ENCODE measurements around the gene FBXL14. TPM values are rescaled to one million over a fixed set of nuclear protein-coding genes. Genes with fewer than 3 reads are reported as not detected.

Gene FBXL14
- total RNA-seq, 2 donors from 2014 or later, result 21.3 to 28.7 TPM

DNA sequence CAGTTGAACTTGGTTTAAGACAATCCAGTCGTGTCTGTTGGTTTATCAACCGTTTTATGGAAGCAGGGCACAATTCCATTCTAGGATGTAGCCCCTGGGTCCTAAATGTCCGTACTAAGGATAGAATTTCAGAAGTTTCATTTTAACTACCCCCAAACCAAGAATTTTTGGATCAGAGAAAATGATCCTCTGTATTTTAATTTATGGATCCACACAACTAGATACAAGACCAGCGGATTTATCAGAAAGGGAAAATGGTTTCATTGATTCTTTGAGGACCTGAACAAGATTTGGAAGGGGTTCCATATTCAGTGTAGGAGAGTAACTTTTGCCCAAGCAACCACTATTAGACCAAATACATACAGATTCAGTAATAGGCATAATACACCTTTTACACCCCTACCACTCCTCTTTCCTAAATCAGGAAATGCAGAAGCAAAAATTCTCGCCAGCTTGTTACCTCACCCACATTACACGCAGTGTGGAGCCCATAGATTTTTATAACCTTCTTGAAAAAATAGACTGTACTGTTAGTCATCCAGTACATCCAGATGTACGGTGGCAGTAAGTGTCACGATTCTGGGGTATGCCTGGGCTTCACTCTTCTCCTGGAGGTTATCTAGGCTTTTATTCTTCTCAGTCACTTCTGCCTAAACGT, 1.4 kb upstream of the FBXL14 start:
- H3K27me3 ChIP-seq (replicated peaks; ENCODE audit: insufficient read depth), result no peaks in the 10 kb centered on the region
- H3K4me1 ChIP-seq (replicated peaks), result peaks cover 7% of the 10 kb centered on the region
- H3K36me3 ChIP-seq, result no peaks in the 10 kb centered on the region
- TF ChIP-seq, protein P1, sequence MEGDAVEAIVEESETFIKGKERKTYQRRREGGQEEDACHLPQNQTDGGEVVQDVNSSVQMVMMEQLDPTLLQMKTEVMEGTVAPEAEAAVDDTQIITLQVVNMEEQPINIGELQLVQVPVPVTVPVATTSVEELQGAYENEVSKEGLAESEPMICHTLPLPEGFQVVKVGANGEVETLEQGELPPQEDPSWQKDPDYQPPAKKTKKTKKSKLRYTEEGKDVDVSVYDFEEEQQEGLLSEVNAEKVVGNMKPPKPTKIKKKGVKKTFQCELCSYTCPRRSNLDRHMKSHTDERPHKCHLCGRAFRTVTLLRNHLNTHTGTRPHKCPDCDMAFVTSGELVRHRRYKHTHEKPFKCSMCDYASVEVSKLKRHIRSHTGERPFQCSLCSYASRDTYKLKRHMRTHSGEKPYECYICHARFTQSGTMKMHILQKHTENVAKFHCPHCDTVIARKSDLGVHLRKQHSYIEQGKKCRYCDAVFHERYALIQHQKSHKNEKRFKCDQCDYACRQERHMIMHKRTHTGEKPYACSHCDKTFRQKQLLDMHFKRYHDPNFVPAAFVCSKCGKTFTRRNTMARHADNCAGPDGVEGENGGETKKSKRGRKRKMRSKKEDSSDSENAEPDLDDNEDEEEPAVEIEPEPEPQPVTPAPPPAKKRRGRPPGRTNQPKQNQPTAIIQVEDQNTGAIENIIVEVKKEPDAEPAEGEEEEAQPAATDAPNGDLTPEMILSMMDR (IDR thresholded peaks at IDR 0.05), result no peak
- TF ChIP-seq POLR2A (IDR thresholded peaks at IDR 0.05) (no peak), POLR2AphosphoS5 (IDR thresholded peaks at IDR 0.05) (no peak)
- H3K27ac ChIP-seq, result peak overlapping the region; percentile 96 to 97
- DNase-seq (ENCODE audit: low spot score), result no peak
- no peaks in the 10 kb centered on the region for H3K9me3 ChIP-seq
- no peak overlapping the region for H3K4me3 ChIP-seq
- 63% methylated on average over 9 of the region's 9 CpGs for WGBS
- intact Hi-C loops (cut with DNase I), result loop anchor here (10.0 kb wide), 2 partner anchors 951 to 1021 kb away; no protein-coding TSS in a partner anchor

DNA sequence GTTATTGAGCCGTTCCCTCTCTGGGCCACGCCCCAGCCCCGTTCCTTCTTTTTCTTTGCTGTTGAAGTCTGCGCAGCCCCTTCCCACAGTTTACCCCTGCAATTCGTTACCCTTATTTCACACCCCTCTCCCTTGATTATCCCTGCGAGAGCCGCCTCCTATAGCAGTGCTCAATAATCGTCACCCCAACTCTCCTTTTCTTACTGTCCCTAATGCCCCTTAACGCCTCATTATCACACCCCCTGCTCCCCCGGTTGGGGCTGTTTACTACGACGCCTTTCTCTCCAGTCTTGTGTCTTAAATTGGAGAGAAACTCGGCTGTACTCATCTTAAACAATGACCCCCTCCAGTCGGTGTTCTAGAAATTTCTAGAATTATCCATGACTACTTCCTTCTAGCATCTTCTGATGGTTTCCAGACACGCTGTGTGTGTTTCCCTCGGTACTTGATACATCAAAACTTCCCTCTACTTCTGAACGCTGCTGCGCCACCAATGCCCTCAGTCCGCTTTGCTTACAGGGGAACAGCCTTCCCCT, 713 bp upstream of the FBXL14 start:
- H3K27me3 ChIP-seq (replicated peaks; ENCODE audit: insufficient read depth), result no peaks in the 10 kb centered on the region
- peak overlapping the region; percentile 96 to 97 for H3K27ac ChIP-seq
- H3K9me3 ChIP-seq, result no peaks in the 10 kb centered on the region
- TF ChIP-seq POLR2AphosphoS5 (IDR thresholded peaks at IDR 0.05), result peak; percentile 76
- no peak for TF ChIP-seq POLR2A (IDR thresholded peaks at IDR 0.05)
- peak overlapping the region; percentile 73 to 75 for H3K4me3 ChIP-seq
- 11% methylated on average over 19 of the region's 19 CpGs for WGBS
- H3K36me3 ChIP-seq, result no peaks in the 10 kb centered on the region
- peaks cover 12% of the 10 kb centered on the region for H3K4me1 ChIP-seq (replicated peaks)
- peak; percentile 40 for DNase-seq (ENCODE audit: low spot score)
- intact Hi-C loops (cut with DNase I), result loop anchor here (10.0 kb wide), 2 partner anchors 950 to 1020 kb away; no protein-coding TSS in a partner anchor

DNA sequence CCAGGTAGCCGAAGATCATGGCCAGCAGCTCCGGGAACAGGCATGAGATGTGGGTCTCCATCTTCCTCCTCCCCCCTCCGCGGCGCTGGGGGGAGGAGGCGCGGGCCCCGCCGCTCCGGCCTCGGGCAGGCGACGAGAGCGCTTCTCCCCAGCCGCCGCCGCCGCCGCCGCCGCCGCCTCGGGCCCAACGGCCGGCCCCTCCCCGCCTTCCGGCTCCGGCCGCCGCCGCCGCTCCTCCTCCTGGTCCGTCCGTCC, 448 bp downstream of the FBXL14 start:
- 0% methylated on average over 23 of the region's 34 CpGs for WGBS
- intact Hi-C loops (cut with DNase I), result loop anchor here (10.0 kb wide), 2 partner anchors 949 to 1019 kb away; no protein-coding TSS in a partner anchor
- Histone ChIP-seq H3K9me3 (no peaks in the 10 kb centered on the region), H3K4me1 (replicated peaks) (peaks cover 12% of the 10 kb centered on the region), H3K27ac (peak overlapping the region; percentile 96 to 97), H3K27me3 (replicated peaks; ENCODE audit: insufficient read depth) (no peaks in the 10 kb centered on the region), H3K4me3 (peak overlapping the region; percentile 73 to 75), H3K36me3 (no peaks in the 10 kb centered on the region)
- DNase-seq (ENCODE audit: low spot score), result no peak
- peak; percentile 38 for TF ChIP-seq POLR2A (IDR thresholded peaks at IDR 0.05)
- TF ChIP-seq, protein P1 (IDR thresholded peaks at IDR 0.05), result no peak
- no peak for TF ChIP-seq POLR2AphosphoS5 (IDR thresholded peaks at IDR 0.05)

DNA sequence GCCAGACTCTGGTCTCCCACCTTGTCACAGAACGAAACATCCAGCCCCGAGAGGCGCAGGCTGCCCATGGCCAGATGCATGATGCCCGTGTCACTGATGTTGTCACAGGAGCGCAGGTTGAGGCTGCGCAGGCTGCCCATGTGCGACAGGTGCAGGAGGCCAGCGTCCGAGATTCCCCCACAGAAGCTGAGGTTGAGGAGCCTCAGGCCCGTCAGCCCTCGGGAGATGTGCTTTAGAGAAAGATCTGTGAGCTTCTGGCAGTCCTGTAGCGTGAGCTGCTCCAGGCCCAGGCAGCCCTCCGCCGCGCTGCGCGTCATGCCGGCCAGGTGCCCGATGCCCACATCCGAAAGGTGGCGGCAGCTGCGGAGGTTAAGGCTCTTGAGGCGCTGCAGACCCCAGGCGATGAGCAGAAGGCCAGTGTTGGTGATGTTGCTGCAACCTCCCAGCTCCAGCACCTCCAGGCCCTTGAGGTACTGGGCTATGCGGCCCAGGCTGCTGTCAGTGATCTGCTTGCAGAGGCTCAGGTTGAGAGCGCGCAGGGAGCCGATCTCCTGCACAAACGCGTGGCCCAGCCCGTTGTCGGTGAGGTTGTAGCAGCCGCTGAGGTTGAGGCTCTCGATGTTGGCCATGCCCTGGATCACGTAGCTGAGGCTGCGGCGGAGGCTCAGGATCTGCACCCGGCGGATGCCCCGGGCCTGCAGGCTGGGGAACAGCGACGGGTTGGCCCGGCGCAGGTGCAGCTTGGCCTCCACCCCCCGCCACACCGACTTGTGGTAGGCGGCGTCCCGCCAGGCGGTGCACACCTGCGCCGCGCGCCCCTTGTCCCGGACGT, 991 bp downstream of the FBXL14 start:
- intact Hi-C loops (cut with DNase I), result loop anchor here (10.0 kb wide), 2 partner anchors 949 to 1019 kb away; no protein-coding TSS in a partner anchor

More for the DNA sequence above, 991 bp downstream of the FBXL14 start:
- TF ChIP-seq, protein P1 (IDR thresholded peaks at IDR 0.05), result no peak
- TF ChIP-seq POLR2AphosphoS5 (IDR thresholded peaks at IDR 0.05), result no peak
- TF ChIP-seq POLR2A (IDR thresholded peaks at IDR 0.05), result no peak
- H3K4me1 ChIP-seq (replicated peaks), result peaks cover 12% of the 10 kb centered on the region
- 8% methylated on average over 36 of the region's 56 CpGs for WGBS
- H3K27me3 ChIP-seq (replicated peaks; ENCODE audit: insufficient read depth), result no peaks in the 10 kb centered on the region
- DNase-seq (ENCODE audit: low spot score), result peak; percentile 48
- no peaks in the 10 kb centered on the region for H3K36me3 ChIP-seq
- H3K9me3 ChIP-seq, result no peaks in the 10 kb centered on the region
- H3K27ac ChIP-seq, result peak overlapping the region; percentile 96 to 97
- peak overlapping the region; percentile 73 to 75 for H3K4me3 ChIP-seq

All from prostate gland (tissue), 2 donors.